A673 (cell line): ENCODE measurements around the gene KRT15. TPM values are rescaled to one million over a fixed set of nuclear protein-coding genes. Genes with fewer than 3 reads are reported as not detected.
"Not testable (repeated sequence)": the region's sequence is repeated elsewhere in the genome, so short reads cannot be mapped to it uniquely, and the experiment has no call there.

Experiments used
- BruUV-seq: library from RNA; stranded (reverse); fragments of 400-500 nt; replicated peaks from 2 replicates; lab custom pipeline; 2021; lab: Mats Ljungman, UMichigan
- CTCF ChIA-PET: fragments of 300-600 bp; sonication (Branson Sonifier 250); formaldehyde crosslinking; loops from one replicate; lab custom pipeline; 2022; ENCODE audit warnings: antibody characterized with exemption; lab: Charles Lee
- POLR2A ChIA-PET: fragments of 300-600 bp; sonication (Branson Sonifier 250); formaldehyde crosslinking; loops from one replicate; lab custom pipeline; 2022; ENCODE audit warnings: antibody characterized with exemption; ENCODE audit not compliant: low non-redundant PET; lab: Charles Lee
- DNase-seq: peaks from one replicate; pipeline ENCODE4 v3.0.0-alpha.2; 2015; ENCODE audit warnings: low spot score
- H3K27ac ChIP-seq: fragments of 200-600 bp; sonication (generic); 2 replicates; pipeline ENCODE4 v1.5.1; 2016; ENCODE audit warnings: mixed run types, low read depth, mild to moderate bottlenecking, mixed read lengths, antibody characterized with exemption, low read length; ENCODE audit not compliant: poor library complexity, severe bottlenecking
- H3K27me3 ChIP-seq: fragments of 200-600 bp; sonication (generic); replicated peaks from 2 replicates; pipeline ENCODE4 v1.6.1; 2017; ENCODE audit warnings: mixed run types, low read depth, mild to moderate bottlenecking, mixed read lengths, antibody characterized with exemption, low read length; ENCODE audit not compliant: insufficient read depth, poor library complexity
- H3K36me3 ChIP-seq: fragments of 200-600 bp; sonication (generic); 2 replicates; pipeline ENCODE4 v1.6.1; 2016; ENCODE audit warnings: mixed run types, mild to moderate bottlenecking, mixed read lengths, antibody characterized with exemption, low read length; ENCODE audit not compliant: insufficient read depth, poor library complexity, severe bottlenecking
- H3K4me1 ChIP-seq: fragments of 200-600 bp; sonication (generic); 2 replicates; pipeline ENCODE4 v1.6.1; 2017; ENCODE audit warnings: mixed run types, mild to moderate bottlenecking, mixed read lengths, antibody characterized with exemption, low read length; ENCODE audit not compliant: insufficient read depth, poor library complexity, severe bottlenecking
- H3K4me3 ChIP-seq: fragments of 200-600 bp; sonication (generic); 2 replicates; pipeline ENCODE4 v1.5.1; 2016; ENCODE audit warnings: low read depth, mixed run types, mild to moderate bottlenecking, mixed read lengths, low read length; ENCODE audit not compliant: poor library complexity, severe bottlenecking
- H3K9me3 ChIP-seq: fragments of 200-600 bp; sonication (generic); 2 replicates; pipeline ENCODE4 v1.6.1; 2016; ENCODE audit warnings: mixed run types, low read depth, mild to moderate bottlenecking, mixed read lengths, antibody characterized with exemption, low read length; ENCODE audit not compliant: poor library complexity, severe bottlenecking
- CTCF ChIP-seq: fragments of 300-800, 200-600 bp; sonication (generic); conservative IDR thresholded peaks from 2 replicates; pipeline ENCODE4 v1.5.1; 2017; ENCODE audit warnings: low read depth, mild to moderate bottlenecking, antibody characterized with exemption, low read length, moderate library complexity, mixed read lengths
- EZH2 ChIP-seq: fragments of 200-600 bp; sonication (generic); IDR thresholded peaks from 2 replicates; pipeline ENCODE4 v1.6.1; 2017; ENCODE audit warnings: borderline replicate concordance, low read depth, mild to moderate bottlenecking, mixed read lengths, antibody characterized with exemption, low read length; ENCODE audit not compliant: poor library complexity, severe bottlenecking
- intact Hi-C: fragments of 100-400 bp; cut with micrococcal nuclease; formaldehyde crosslinking; loops from one replicate; pipeline ENCODE4 v1.10.0; 2022; ENCODE audit not compliant: unreplicated experiment
- total RNA-seq: library from RNA; stranded (reverse); gene quantifications from 2 replicates; pipeline ENCODE4 v1.2.3, GENCODE V29; 2021

Gene KRT15
- total RNA-seq, 1 experiment from 2014 or later, result not detected

GRCh38 chr17:41544935-41545334 lies 26.2 kb upstream of the KRT15 start:
- Histone ChIP-seq H3K36me3 (no peaks in the 10 kb centered on the region), H3K4me3 (no peak overlapping the region), H3K4me1 (no peaks in the 10 kb centered on the region), H3K27me3 (no peaks in the 10 kb centered on the region), H3K9me3 (no peaks in the 10 kb centered on the region), H3K27ac (no peak overlapping the region)
- ChIA-PET POLR2A (no interaction called here), CTCF (no interaction called here)
- TF ChIP-seq EZH2, result no peak
- TF ChIP-seq CTCF, result no peak
- intact Hi-C loops, result loop anchor here (5.0 kb wide), 1 partner anchor 743 kb away; no protein-coding TSS in a partner anchor
- DNase-seq, result no peak
- no TSS peak for BruUV-seq

GRCh38 chr17:41544491-41544892 lies 25.8 kb upstream of the KRT15 start:
- ChIA-PET CTCF (no interaction called here), POLR2A (no interaction called here)
- DNase-seq, result peak; percentile 14
- intact Hi-C loops, result no loop called here
- no TSS peak for BruUV-seq
- H3K36me3 ChIP-seq, result no peaks in the 10 kb centered on the region
- H3K4me1 ChIP-seq, result no peaks in the 10 kb centered on the region
- TF ChIP-seq EZH2 (no peak), CTCF (no peak)
- H3K4me3 ChIP-seq, result no peak overlapping the region
- no peak overlapping the region for H3K27ac ChIP-seq
- no peaks in the 10 kb centered on the region for H3K27me3 ChIP-seq
- H3K9me3 ChIP-seq, result no peaks in the 10 kb centered on the region

- H3K4me3 ChIP-seq, POLR2A ChIA-PET, H3K27ac ChIP-seq, H3K9me3 ChIP-seq, H3K27me3 ChIP-seq, H3K36me3 ChIP-seq, intact Hi-C loops, BruUV-seq, H3K4me1 ChIP-seq, DNase-seq, CTCF ChIA-PET: not testable (repeated sequence)
Observed at GRCh38 chr17:41542786-41543185, 24.1 kb upstream of the KRT15 start.

- no TSS peak for BruUV-seq
- Histone ChIP-seq H3K27ac (no peak overlapping the region), H3K9me3 (no peaks in the 10 kb centered on the region), H3K4me3 (no peak overlapping the region), H3K4me1 (no peaks in the 10 kb centered on the region), H3K36me3 (no peaks in the 10 kb centered on the region), H3K27me3 (no peaks in the 10 kb centered on the region)
- ChIA-PET CTCF (no interaction called here), POLR2A (no interaction called here)
- TF ChIP-seq CTCF (no peak), EZH2 (no peak)
- intact Hi-C loops, result no loop called here
- DNase-seq, result no peak
Observed at GRCh38 chr17:41542357-41542756, 23.7 kb upstream of the KRT15 start.
